PFSK-1 (cell line): ENCODE measurements around the gene GLT8D2.

ENCODE experiments used
- FOXP2 ChIP-seq: optimal IDR thresholded peaks from 2 replicates; pipeline ENCODE3; 2011; ENCODE audit warnings: borderline replicate concordance, control low read depth, inconsistent platforms; ENCODE audit not compliant: insufficient read depth; ENCODE audit errors: extremely low read length, extremely low read depth
- POLR2AphosphoS5 ChIP-seq: IDR thresholded peaks from 2 replicates; pipeline ENCODE4 v1.6.1; 2012; ENCODE audit warnings: low read depth, mild to moderate bottlenecking, control low read depth, low read length, moderate library complexity
- REST ChIP-seq, 2 experiments: IDR thresholded peaks; 2 replicates each; pipeline versions ENCODE4 v1.6.1 to v1.8.0; 2011 to 2012; ENCODE audit warnings: low read depth in 2 of 2, low read length in 2 of 2, control low read depth in 1 of 2, inconsistent platforms in 1 of 2, mild to moderate bottlenecking in 1 of 2, moderate library complexity in 1 of 2; ENCODE audit not compliant: insufficient read depth in 1 of 2
- SIN3A ChIP-seq: IDR thresholded peaks from 2 replicates; pipeline ENCODE4 v1.6.1; 2012; ENCODE audit warnings: mild to moderate bottlenecking, low read length, moderate library complexity, borderline replicate concordance; ENCODE audit not compliant: insufficient read depth
- TAF1 ChIP-seq: IDR thresholded peaks from 2 replicates; pipeline ENCODE4 v1.6.1; 2012; ENCODE audit warnings: low read length, control low read depth, borderline replicate concordance; ENCODE audit not compliant: insufficient read depth

- no peak for TF ChIP-seq REST (IDR thresholded peaks at IDR 0.05; ENCODE audit: insufficient read depth in 1 of 2, low read depth in 2 of 2, low read length in 2 of 2)
- no peak for TF ChIP-seq TAF1
- no peak for TF ChIP-seq POLR2AphosphoS5
- TF ChIP-seq SIN3A, result no peak
- no peak for TF ChIP-seq FOXP2
These were observed 39.9 kb downstream of the GLT8D2 start for GRCh38 chr12:104010121-104010520.
